ENCODE results near the gene JAK3. TPM values are rescaled to one million over a fixed set of nuclear protein-coding genes. Genes with fewer than 3 reads are reported as not detected.

JAK3 gene
- total RNA-seq, 1 experiment from 2014 or later = not detected

GRCh38 chr19:17866312-17866963 is 18.7 kb upstream of the JAK3 start:
- ChIA-PET CTCF (no interaction called here), POLR2A (interaction anchor here (0.6 to 1.5 kb wide), 3 partner anchors 66 to 285 kb away, joined by 3 to 5 read pairs (median 5); partner anchors contain the start of gene CCDC124)
- H3K27me3 Mint-ChIP-seq (ENCODE audit: insufficient read depth, unreplicated experiment) = no peaks in the 10 kb centered on the region
- H3K4me3 Mint-ChIP-seq (ENCODE audit: unreplicated experiment) = peak overlapping the region; percentile 13
- no TSS peak for BruUV-seq (replicated peaks)
- peaks cover 14% of the 10 kb centered on the region for H3K4me1 Mint-ChIP-seq (ENCODE audit: low read depth, unreplicated experiment)
- H3K9me3 Mint-ChIP-seq (ENCODE audit: unreplicated experiment) = no peaks in the 10 kb centered on the region
- peaks cover 13% of the 10 kb centered on the region for H3K4me1 ChIP-seq
- no peak overlapping the region for H3K4me3 ChIP-seq (ENCODE audit: low read depth, low read length)
- peaks cover 9% of the 10 kb centered on the region for H3K36me3 ChIP-seq (ENCODE audit: control insufficient read depth, insufficient read depth, low read length)
- no peaks in the 10 kb centered on the region for H3K9me3 ChIP-seq
- no peaks in the 10 kb centered on the region for H3K27me3 ChIP-seq (replicated peaks; ENCODE audit: control insufficient read depth, insufficient read depth, low read length)
- intact Hi-C loops (cut with micrococcal nuclease; ENCODE audit: unreplicated experiment) = loop anchor here (5.0 kb wide), 1 partner anchor 131 kb away; no protein-coding TSS in a partner anchor
- peak overlapping the region; percentile 71 for H3K27ac Mint-ChIP-seq (ENCODE audit: unreplicated experiment)
- TF ChIP-seq CTCF (IDR thresholded peaks at IDR 0.05; ENCODE audit: insufficient read depth in 1 of 2, low read depth in 1 of 2, low read length in 1 of 2, severe bottlenecking in 1 of 2, unreplicated experiment in 1 of 2) = no peak
- DNase-seq = no peak
- H3K36me3 Mint-ChIP-seq (ENCODE audit: insufficient read depth, unreplicated experiment) = peaks cover 57% of the 10 kb centered on the region

- peak; percentile 51 to 78 for DNase-seq
- ChIA-PET CTCF (no interaction called here), POLR2A (interaction anchor here (0.6 to 1.5 kb wide), 4 partner anchors 67 to 730 kb away, joined by 3 to 5 read pairs (median 5); partner anchors contain the start of gene CCDC124)
- peaks cover 65% of the 10 kb centered on the region for H3K36me3 Mint-ChIP-seq (ENCODE audit: insufficient read depth, unreplicated experiment)
- Histone ChIP-seq H3K36me3 (ENCODE audit: control insufficient read depth, insufficient read depth, low read length) (peaks cover 9% of the 10 kb centered on the region), H3K9me3 (no peaks in the 10 kb centered on the region), H3K4me1 (peaks cover 18% of the 10 kb centered on the region), H3K27me3 (replicated peaks; ENCODE audit: control insufficient read depth, insufficient read depth, low read length) (no peaks in the 10 kb centered on the region), H3K4me3 (ENCODE audit: low read depth, low read length) (no peak overlapping the region)
- TF ChIP-seq CTCF (IDR thresholded peaks at IDR 0.05; ENCODE audit: insufficient read depth in 1 of 2, low read depth in 1 of 2, low read length in 1 of 2, severe bottlenecking in 1 of 2, unreplicated experiment in 1 of 2) = no peak
- H3K4me3 Mint-ChIP-seq (ENCODE audit: unreplicated experiment) = peak overlapping the region; percentile 13
- H3K27ac Mint-ChIP-seq (ENCODE audit: unreplicated experiment) = peak overlapping the region; percentile 71
- no TSS peak for BruUV-seq (replicated peaks)
- intact Hi-C loops (cut with micrococcal nuclease; ENCODE audit: unreplicated experiment) = loop anchor here (5.0 kb wide), 1 partner anchor 132 kb away; no protein-coding TSS in a partner anchor
- no peaks in the 10 kb centered on the region for H3K9me3 Mint-ChIP-seq (ENCODE audit: unreplicated experiment)
- H3K27me3 Mint-ChIP-seq (ENCODE audit: insufficient read depth, unreplicated experiment) = no peaks in the 10 kb centered on the region
- H3K4me1 Mint-ChIP-seq (ENCODE audit: low read depth, unreplicated experiment) = peaks cover 14% of the 10 kb centered on the region
Measured at GRCh38 chr19:17865364-17866311, 17.9 kb upstream of the JAK3 start.

- peaks cover 18% of the 10 kb centered on the region for H3K4me1 ChIP-seq
- peaks cover 9% of the 10 kb centered on the region for H3K36me3 ChIP-seq (ENCODE audit: control insufficient read depth, insufficient read depth, low read length)
- no peaks in the 10 kb centered on the region for H3K27me3 ChIP-seq (replicated peaks; ENCODE audit: control insufficient read depth, insufficient read depth, low read length)
- no peaks in the 10 kb centered on the region for H3K27me3 Mint-ChIP-seq (ENCODE audit: insufficient read depth, unreplicated experiment)
- TF ChIP-seq CTCF (IDR thresholded peaks at IDR 0.05; ENCODE audit: insufficient read depth in 1 of 2, low read depth in 1 of 2, low read length in 1 of 2, severe bottlenecking in 1 of 2, unreplicated experiment in 1 of 2) = no peak
- CTCF ChIA-PET = interaction anchor here (0.5 to 1.3 kb wide), 2 partner anchors 69 to 600 kb away, joined by 3 read pairs; partner anchors contain the start of gene CCDC124
- POLR2A ChIA-PET = no interaction called here
- no peak for DNase-seq
- peaks cover 79% of the 10 kb centered on the region for H3K36me3 Mint-ChIP-seq (ENCODE audit: insufficient read depth, unreplicated experiment)
- peak overlapping the region; percentile 48 for H3K27ac Mint-ChIP-seq (ENCODE audit: unreplicated experiment)
- intact Hi-C loops (cut with micrococcal nuclease; ENCODE audit: unreplicated experiment) = no loop called here
- H3K4me3 Mint-ChIP-seq (ENCODE audit: unreplicated experiment) = no peak overlapping the region
- H3K4me3 ChIP-seq (ENCODE audit: low read depth, low read length) = no peak overlapping the region
- no peaks in the 10 kb centered on the region for H3K9me3 Mint-ChIP-seq (ENCODE audit: unreplicated experiment)
- BruUV-seq (replicated peaks) = no TSS peak
- H3K9me3 ChIP-seq = no peaks in the 10 kb centered on the region
- peaks cover 14% of the 10 kb centered on the region for H3K4me1 Mint-ChIP-seq (ENCODE audit: low read depth, unreplicated experiment)
Measured at GRCh38 chr19:17863520-17864182, 15.9 kb upstream of the JAK3 start.

All from Caco-2 (cell line).